GM12875 (cell line): Measurements from ENCODE around the gene WNK2.
"Not testable (repeated sequence)": the region's sequence is repeated elsewhere in the genome, so short reads cannot be mapped to it uniquely, and the experiment has no call there.

Source experiments
- H3K4me3 ChIP-seq: one replicate; pipeline ENCODE4 v1.5.1; 2011; ENCODE audit warnings: low read depth, low read length, control low read depth
- TF ChIP-seq, protein P1 (sequence below): IDR thresholded peaks from 2 replicates; pipeline ENCODE4 v1.5.1; 2011; ENCODE audit warnings: low read depth, mild to moderate bottlenecking, control low read depth, inconsistent platforms, low read length, moderate library complexity, borderline replicate concordance; ENCODE audit not compliant: insufficient read depth

WNK2 gene

DNA sequence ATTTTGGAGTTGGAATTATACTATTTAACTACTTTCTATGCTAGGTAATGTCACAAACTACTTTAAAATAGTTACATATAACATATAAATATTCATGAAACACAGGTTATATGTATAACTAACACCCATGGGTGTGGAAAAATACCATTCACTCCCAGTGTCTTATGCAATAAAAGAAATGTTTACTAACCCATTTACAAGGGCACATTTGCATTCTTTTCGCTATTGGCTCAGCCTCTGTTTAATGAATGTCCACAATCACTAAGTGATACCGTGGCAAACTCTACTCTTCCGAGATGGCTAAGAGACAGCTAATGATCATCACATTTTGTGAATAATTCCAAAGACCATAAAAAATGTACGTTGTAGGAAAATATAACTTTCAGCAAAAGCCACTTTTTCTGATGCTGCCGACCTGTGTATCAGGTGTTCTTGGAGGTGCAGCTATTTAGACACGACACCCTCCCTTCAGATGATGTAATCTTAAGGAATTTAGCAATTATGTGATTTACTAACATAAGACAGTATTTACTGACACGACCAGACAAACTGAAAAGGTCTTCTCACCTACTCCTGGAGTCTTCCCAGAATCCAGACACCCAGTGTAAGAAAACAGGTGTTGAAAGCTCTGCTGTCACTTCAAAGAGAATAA lies 145.8 kb downstream of the WNK2 start:
- TF ChIP-seq, protein P1, sequence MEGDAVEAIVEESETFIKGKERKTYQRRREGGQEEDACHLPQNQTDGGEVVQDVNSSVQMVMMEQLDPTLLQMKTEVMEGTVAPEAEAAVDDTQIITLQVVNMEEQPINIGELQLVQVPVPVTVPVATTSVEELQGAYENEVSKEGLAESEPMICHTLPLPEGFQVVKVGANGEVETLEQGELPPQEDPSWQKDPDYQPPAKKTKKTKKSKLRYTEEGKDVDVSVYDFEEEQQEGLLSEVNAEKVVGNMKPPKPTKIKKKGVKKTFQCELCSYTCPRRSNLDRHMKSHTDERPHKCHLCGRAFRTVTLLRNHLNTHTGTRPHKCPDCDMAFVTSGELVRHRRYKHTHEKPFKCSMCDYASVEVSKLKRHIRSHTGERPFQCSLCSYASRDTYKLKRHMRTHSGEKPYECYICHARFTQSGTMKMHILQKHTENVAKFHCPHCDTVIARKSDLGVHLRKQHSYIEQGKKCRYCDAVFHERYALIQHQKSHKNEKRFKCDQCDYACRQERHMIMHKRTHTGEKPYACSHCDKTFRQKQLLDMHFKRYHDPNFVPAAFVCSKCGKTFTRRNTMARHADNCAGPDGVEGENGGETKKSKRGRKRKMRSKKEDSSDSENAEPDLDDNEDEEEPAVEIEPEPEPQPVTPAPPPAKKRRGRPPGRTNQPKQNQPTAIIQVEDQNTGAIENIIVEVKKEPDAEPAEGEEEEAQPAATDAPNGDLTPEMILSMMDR, result no peak
- H3K4me3 ChIP-seq, result no peak overlapping the region

DNA sequence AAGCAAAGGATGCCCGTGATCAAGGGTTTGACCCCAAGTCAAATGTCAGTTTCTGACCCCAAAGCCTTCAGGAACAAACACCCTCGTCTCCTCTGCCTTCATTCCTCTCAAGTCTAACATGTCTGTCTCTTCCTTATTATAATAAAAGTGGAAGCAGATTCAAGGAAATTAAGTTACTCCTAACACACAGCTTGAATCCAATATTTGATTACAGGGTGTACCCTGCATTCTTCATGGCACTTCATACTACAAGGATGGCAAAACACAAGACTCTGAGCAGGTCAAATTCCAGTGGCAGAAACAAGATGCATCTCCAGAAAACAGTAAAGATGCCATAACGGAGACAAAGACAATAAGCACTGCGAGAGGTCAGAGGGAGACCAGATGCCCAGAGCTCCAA lies 148.4 kb downstream of the WNK2 start:
- no peak overlapping the region for H3K4me3 ChIP-seq
- TF ChIP-seq, protein P1, result no peak

- TF ChIP-seq, protein P1, result no peak
- no peak overlapping the region for H3K4me3 ChIP-seq
Observed at GRCh38 chr9:93336720-93337119, 152.8 kb downstream of the WNK2 start.

DNA sequence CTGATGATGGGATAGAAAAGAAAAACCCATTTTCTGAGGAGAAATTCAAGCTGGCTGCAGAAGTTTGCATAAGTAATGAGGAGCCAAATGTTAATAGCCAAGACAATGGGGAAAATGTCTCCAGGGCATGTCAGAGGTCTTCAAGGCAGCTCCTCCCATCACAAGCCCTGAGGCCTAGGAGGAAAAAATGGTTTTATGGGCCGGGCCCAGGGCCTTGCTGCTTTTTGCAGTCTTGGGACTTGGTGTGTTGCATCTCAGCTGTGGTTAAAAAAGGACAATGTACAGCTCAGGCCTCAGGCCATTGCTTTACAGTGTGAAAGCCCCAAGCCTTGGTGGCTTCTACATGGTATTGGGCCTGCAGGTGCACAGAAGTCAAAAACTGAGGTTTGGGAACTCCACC lies 154.3 kb downstream of the WNK2 start:
- not testable (repeated sequence) for H3K4me3 ChIP-seq

DNA sequence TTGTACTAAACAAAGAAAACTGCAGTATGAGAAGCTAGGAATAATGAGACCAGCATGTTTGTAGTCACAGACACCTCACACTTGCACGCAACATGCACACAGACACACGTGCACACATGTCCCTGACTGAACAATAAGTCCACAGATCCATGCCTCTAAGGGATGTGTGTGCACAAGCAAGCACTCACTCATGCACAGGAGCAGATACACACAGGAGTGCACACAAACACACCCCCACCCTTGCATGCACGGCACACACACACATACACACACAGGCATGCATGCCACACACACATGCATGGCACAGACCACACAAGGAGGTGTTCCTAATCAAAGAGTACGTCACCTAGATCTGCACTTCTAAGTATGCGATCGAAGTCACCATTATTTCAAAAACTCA lies 156.2 kb downstream of the WNK2 start:
- TF ChIP-seq, protein P1, result no peak
- no peak overlapping the region for H3K4me3 ChIP-seq

DNA sequence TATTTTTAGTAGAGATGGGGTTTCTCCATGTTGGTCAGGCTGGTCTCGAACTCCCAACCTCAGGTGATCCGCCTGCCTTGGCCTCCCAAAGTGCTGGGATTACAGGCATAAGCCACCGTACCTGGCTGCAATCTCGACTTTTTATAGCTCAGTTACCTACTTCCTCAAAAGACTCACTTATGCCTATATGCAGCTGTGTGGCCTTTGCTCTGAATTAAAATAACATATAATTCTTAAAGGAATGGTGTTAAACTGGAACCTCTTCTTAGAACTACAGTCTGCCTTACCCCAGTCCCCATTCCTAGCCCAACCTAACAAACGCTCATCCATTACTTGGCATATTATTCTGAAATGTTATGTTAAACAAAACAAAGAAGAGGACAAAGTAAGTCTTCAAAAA lies 157.9 kb downstream of the WNK2 start:
- H3K4me3 ChIP-seq, result not testable (repeated sequence)

GRCh38 chr9:93342428-93342827 lies 158.5 kb downstream of the WNK2 start:
- H3K4me3 ChIP-seq, result not testable (repeated sequence)

DNA sequence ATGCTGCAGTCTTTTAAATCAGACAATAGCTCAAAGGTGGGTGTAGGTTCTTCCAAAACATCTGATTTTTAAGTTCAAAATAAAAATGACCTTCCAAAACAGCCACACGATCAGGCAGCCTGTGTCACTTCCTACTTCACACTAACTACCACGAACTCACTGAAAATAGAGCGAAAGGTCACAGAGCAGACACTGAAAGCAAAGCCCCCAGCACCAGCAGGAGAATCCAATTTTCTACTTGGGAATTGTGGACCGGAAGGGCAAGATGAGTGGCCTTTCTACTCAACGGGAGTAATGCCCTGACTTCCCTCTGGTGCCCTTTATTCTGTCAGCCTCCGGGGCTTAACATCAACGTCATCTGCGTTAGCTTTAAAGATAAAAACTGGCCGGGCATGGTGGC lies 159.7 kb downstream of the WNK2 start:
- TF ChIP-seq, protein P1, result no peak
- no peak overlapping the region for H3K4me3 ChIP-seq

DNA sequence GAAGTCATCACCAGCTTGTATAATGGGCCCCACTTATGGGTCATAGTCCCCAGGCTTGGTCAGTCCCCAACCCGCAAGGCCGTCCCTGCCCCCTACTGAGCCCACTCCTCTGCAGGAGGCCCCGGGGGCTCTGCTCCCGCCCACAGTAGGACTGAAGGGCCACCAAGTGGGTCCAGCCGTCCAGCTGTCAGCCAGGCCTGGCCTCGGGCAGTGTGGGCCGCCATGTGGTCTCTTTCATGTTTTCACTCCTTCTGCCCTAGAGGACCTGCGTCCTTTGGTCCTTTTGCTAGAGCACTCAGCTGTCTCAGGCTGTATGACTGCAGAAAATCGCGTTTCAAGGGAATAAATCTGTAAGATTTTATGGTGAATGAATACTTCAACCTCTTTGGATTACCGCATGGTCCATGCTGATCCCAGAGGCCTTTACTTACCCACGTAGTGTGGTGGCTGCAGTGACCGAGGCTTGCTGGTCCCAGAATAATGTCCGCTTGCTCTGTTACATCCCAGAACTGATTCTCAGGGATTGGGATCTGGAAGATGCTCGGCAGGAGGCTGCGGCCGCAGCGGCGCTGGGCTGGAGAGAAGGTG lies 161.8 kb downstream of the WNK2 start:
- no peak overlapping the region for H3K4me3 ChIP-seq
- TF ChIP-seq, protein P1, result no peak
